Endothelial cell of umbilical vein (primary cell): ENCODE measurements around the gene CLDN7. TPM values are rescaled to one million over a fixed set of nuclear protein-coding genes. Genes with fewer than 3 reads are reported as not detected.

ENCODE experiments used
- BruUV-seq: library from RNA; stranded (reverse); fragments of 400-500 nt; replicated peaks from 2 replicates; lab custom pipeline; 2021; lab: Mats Ljungman, UMichigan
- CTCF ChIA-PET: fragments of 300-600, 350-600 bp; sonication (Branson Sonifier 250); formaldehyde crosslinking; loops from one replicate; lab custom pipeline; 2021; ENCODE audit warnings: antibody characterized with exemption, inconsistent platforms; lab: Charles Lee
- POLR2A ChIA-PET: fragments of 300-600, 350-600 bp; sonication (Branson Sonifier 250); formaldehyde crosslinking; loops from one replicate; lab custom pipeline; 2021; ENCODE audit warnings: antibody characterized with exemption, inconsistent platforms; lab: Charles Lee
- DNase-seq: peaks from one replicate; pipeline ENCODE4 v3.0.0-alpha.2; 2011; ENCODE audit warnings: low read depth, low spot score
- FAIRE-seq: peaks from 2 replicates; lab custom pipeline; 2011; peaks lifted over from hg19 to GRCh38; lab: Jason Lieb, UNC
- H2AFZ ChIP-seq: 2 replicates; pipeline ENCODE4 v1.6.0; 2012; ENCODE audit warnings: low read depth, low read length, control low read depth, inconsistent platforms
- H3K27ac ChIP-seq: 2 replicates; pipeline ENCODE4 v1.5.1; 2011; ENCODE audit warnings: low read depth, mild to moderate bottlenecking, control low read depth, low read length, moderate library complexity; ENCODE audit not compliant: insufficient read depth
- H3K27me3 ChIP-seq, 2 experiments: 2 replicates each; pipeline versions ENCODE4 v1.6.0 to v1.6.1; 2011; ENCODE audit warnings: low read length in 2 of 2, mixed read lengths in 1 of 2; ENCODE audit not compliant: control insufficient read depth in 2 of 2, insufficient read depth in 2 of 2
- H3K36me3 ChIP-seq, 2 experiments: 2 replicates in 1 of 2; 3 replicates in 1 of 2; pipeline ENCODE4 v1.5.1; 2011; ENCODE audit warnings: low read length in 2 of 2, mild to moderate bottlenecking in 1 of 2, moderate library complexity in 1 of 2; ENCODE audit not compliant: control insufficient read depth in 2 of 2, insufficient read depth in 2 of 2; ENCODE audit errors: extremely low read depth in 1 of 2
- H3K4me1 ChIP-seq: 3 replicates; pipeline ENCODE4 v1.5.1; 2011; ENCODE audit warnings: mild to moderate bottlenecking, low read length; ENCODE audit not compliant: control insufficient read depth, insufficient read depth; ENCODE audit errors: extremely low read depth
- H3K4me2 ChIP-seq: 2 replicates; pipeline ENCODE4 v1.6.1; 2011; ENCODE audit warnings: low read length, control low read depth, mixed read lengths; ENCODE audit not compliant: insufficient read depth
- H3K4me3 ChIP-seq, 3 experiments: fragments of 200-600 bp in 1 of 3; sonication (generic), shearing (Covaris generic) in 1 of 3; replicated peaks in 1 of 3; 2 replicates each; pipeline ENCODE4 v1.5.1; 2011 to 2016; ENCODE audit warnings: control low read depth in 3 of 3, low read length in 3 of 3, mild to moderate bottlenecking in 2 of 3, inconsistent platforms in 1 of 3, low read depth in 1 of 3, moderate library complexity in 1 of 3; ENCODE audit not compliant: insufficient read depth in 1 of 3
- H3K79me2 ChIP-seq: 2 replicates; pipeline ENCODE4 v1.6.0; 2012; ENCODE audit warnings: low read length, inconsistent platforms; ENCODE audit not compliant: control insufficient read depth, insufficient read depth
- H3K9ac ChIP-seq: replicated peaks from 2 replicates; pipeline ENCODE3; 2011; ENCODE audit warnings: low read length, control low read depth; ENCODE audit not compliant: insufficient read depth; ENCODE audit errors: extremely low read depth
- H3K9me1 ChIP-seq: replicated peaks from 3 replicates; pipeline ENCODE4 v1.6.0; 2011; ENCODE audit warnings: mild to moderate bottlenecking, low read length; ENCODE audit not compliant: control insufficient read depth, insufficient read depth; ENCODE audit errors: extremely low read depth
- H3K9me3 ChIP-seq: replicated peaks from 2 replicates; pipeline ENCODE4 v1.5.1; 2012; ENCODE audit warnings: low read length, inconsistent platforms; ENCODE audit not compliant: control insufficient read depth, insufficient read depth
- H4K20me1 ChIP-seq: replicated peaks from 2 replicates; pipeline ENCODE3; 2011; ENCODE audit warnings: mild to moderate bottlenecking, low read length; ENCODE audit not compliant: control insufficient read depth, insufficient read depth; ENCODE audit errors: extremely low read depth
- CTCF ChIP-seq, 2 donors: IDR thresholded peaks; 1 replicate in 1 of 2; 2 replicates in 1 of 2; pipeline ENCODE4 v1.5.1; 2011; ENCODE audit warnings: low read length in 2 of 2, mild to moderate bottlenecking in 2 of 2, moderate library complexity in 2 of 2, control low read depth in 1 of 2, inconsistent platforms in 1 of 2, low read depth in 1 of 2; ENCODE audit not compliant: insufficient read depth in 1 of 2; ENCODE audit errors: extremely low read depth in 1 of 2
- EZH2 ChIP-seq: IDR thresholded peaks from 2 replicates; pipeline ENCODE4 v1.6.1; 2012; ENCODE audit warnings: borderline replicate concordance, low read depth, mild to moderate bottlenecking, moderate library complexity, low read length, inconsistent platforms; ENCODE audit not compliant: severe bottlenecking
- FOS ChIP-seq: IDR thresholded peaks from 2 replicates; pipeline ENCODE4 v1.6.1; 2011; ENCODE audit warnings: mild to moderate bottlenecking, low read length, moderate library complexity, borderline replicate concordance; ENCODE audit not compliant: insufficient read depth
- GATA2 ChIP-seq: IDR thresholded peaks from 2 replicates; pipeline ENCODE4 v1.7.0; 2011; ENCODE audit warnings: low read depth, mild to moderate bottlenecking, moderate library complexity, mixed read lengths, low read length; ENCODE audit not compliant: insufficient read length, insufficient read depth
- JUN ChIP-seq: IDR thresholded peaks from 2 replicates; pipeline ENCODE4 v1.6.1; 2011; ENCODE audit warnings: borderline replicate concordance, low read depth; ENCODE audit not compliant: insufficient read length, insufficient read depth
- MAX ChIP-seq: IDR thresholded peaks from 2 replicates; pipeline ENCODE4 v1.6.1; 2011; ENCODE audit not compliant: insufficient read depth, insufficient read length
- MYC ChIP-seq: IDR thresholded peaks from one replicate; pipeline ENCODE4 v1.6.1; 2011; ENCODE audit warnings: mild to moderate bottlenecking, low read depth, low read length
- POLR2A ChIP-seq: IDR thresholded peaks from 2 replicates; pipeline ENCODE4 v1.6.1; 2012; ENCODE audit warnings: low read depth, mild to moderate bottlenecking, control low read depth, low read length
- POLR2AphosphoS5 ChIP-seq: IDR thresholded peaks from 2 replicates; pipeline ENCODE4 v1.6.1; 2012; ENCODE audit warnings: low read depth, mild to moderate bottlenecking, control low read depth, low read length, moderate library complexity; ENCODE audit not compliant: insufficient read depth
- dilution Hi-C: fragments of 300-500 bp; cut with MboI; formaldehyde crosslinking; loops from one replicate; pipeline ENCODE4 v1.15.0; 2019; ENCODE audit warnings: low sequenced_read_pairs; ENCODE audit not compliant: extremely low pct_ligation_motif_present
- intact Hi-C: fragments of 100-400 bp; cut with micrococcal nuclease; formaldehyde crosslinking; loops from one replicate; pipeline ENCODE4 v1.10.0; 2022
- polyA plus RNA-seq, 4 experiments: library from polyadenylated mRNA; depleted of rRNA in 3 of 4; stranded (reverse) in 3 of 4; unstranded in 1 of 4; fragments of >200 nt; gene quantifications; 2 replicates each; pipeline versions ENCODE4 v1.2.1 to v1.2.3, GENCODE V29; 2011 to 2012; ENCODE audit warnings: missing spikeins in 1 of 4
- total RNA-seq: library from RNA; stranded (reverse); gene quantifications from 2 replicates; pipeline ENCODE4 v1.2.3, GENCODE V29; 2021

Gene CLDN7
- total and polyA plus RNA-seq, 2 donors (not counting 3 experiments of a cell fraction or from before 2014, with no cell fraction given): 25.4 to 25.7 TPM

GRCh38 chr17:7238420-7239090, 23.7 kb downstream of the CLDN7 start:
- H3K4me1 ChIP-seq: peaks cover 35% of the 10 kb centered on the region
- BruUV-seq: no TSS peak
- FAIRE-seq (no peak), DNase-seq (peak; percentile 21)
- H3K9me3 ChIP-seq: no peaks in the 10 kb centered on the region
- ChIA-PET POLR2A (interaction anchor here (0.7 to 1.1 kb wide), 2 partner anchors 21 to 204 kb away, joined by 4 to 6 read pairs; no protein-coding TSS in a partner anchor), CTCF (interaction anchor here (1.0 to 3.4 kb wide), 6 partner anchors 14 to 322 kb away, joined by 3 to 34 read pairs (median 3); partner anchors contain the start of genes ACADVL and DLG4)
- no peaks in the 10 kb centered on the region for H4K20me1 ChIP-seq
- peak overlapping the region; percentile 14 for H3K27ac ChIP-seq
- H3K27me3 ChIP-seq: no peaks in the 10 kb centered on the region
- no peak overlapping the region for H3K4me2 ChIP-seq
- H2AFZ ChIP-seq: no peak overlapping the region
- no peak for TF ChIP-seq GATA2
- TF ChIP-seq EZH2: no peak
- no peak for TF ChIP-seq FOS
- TF ChIP-seq JUN: no peak
- TF ChIP-seq POLR2AphosphoS5: no peak
- no peak for TF ChIP-seq MAX
- TF ChIP-seq POLR2A: no peak
- no peak for TF ChIP-seq CTCF (IDR thresholded peaks at IDR 0.05; ENCODE audit: extremely low read depth in 1 of 2, insufficient read depth in 1 of 2, low read depth in 1 of 2, low read length in 2 of 2)
- no peak for TF ChIP-seq MYC
- intact Hi-C loops (loop anchor here (1.0 to 5.0 kb wide), 4 partner anchors 14 to 619 kb away; partner anchors contain the start of genes CYB5D1, ELP5, NAA38 and TMEM88), dilution Hi-C loops (no loop called here)
- peak overlapping the region; percentile 71 for H3K9ac ChIP-seq
- H3K79me2 ChIP-seq: peaks cover 58% of the 10 kb centered on the region
- peak overlapping the region; percentile 71 to 96 (median 83) for H3K4me3 ChIP-seq
- H3K9me1 ChIP-seq: no peaks in the 10 kb centered on the region
- H3K36me3 ChIP-seq: peaks cover 15 to 24% of the 10 kb centered on the region in 2 experiments
